Mesodermal cell (in vitro differentiated cells): ENCODE data around the gene TMEM19.

Experiments used
- H3K27ac ChIP-seq: 2 replicates; pipeline ENCODE4 v1.7.0; 2013; ENCODE audit warnings: mild to moderate bottlenecking, low read depth, low read length, moderate library complexity; ENCODE audit not compliant: severe bottlenecking
- H3K36me3 ChIP-seq: 2 replicates; pipeline ENCODE4 v1.7.1; 2013; ENCODE audit warnings: mild to moderate bottlenecking, low read length, moderate library complexity; ENCODE audit not compliant: control insufficient read depth, insufficient read depth
- H3K4me1 ChIP-seq: one replicate; pipeline ENCODE4 v1.7.1; 2013; ENCODE audit warnings: mild to moderate bottlenecking, low read length; ENCODE audit not compliant: insufficient read depth, control insufficient read depth, poor library complexity, severe bottlenecking
- H3K4me3 ChIP-seq: 2 replicates; pipeline ENCODE4 v1.7.0; 2013; ENCODE audit warnings: low read length, control low read depth, mild to moderate bottlenecking; ENCODE audit not compliant: insufficient read depth, poor library complexity, severe bottlenecking; ENCODE audit errors: extremely low read depth
- H3K9me3 ChIP-seq: 2 replicates; pipeline ENCODE4 v1.7.1; 2013; ENCODE audit warnings: mild to moderate bottlenecking, low read length, moderate library complexity; ENCODE audit not compliant: control insufficient read depth
- WGBS, 2 experiments: methylation state at CpG; one replicate each; pipeline ENCODE4 v1.1.5; 2013; ENCODE audit warnings: missing lambda C conversion rate in 2 of 2; ENCODE audit not compliant: insufficient coverage in 2 of 2; 5-methylcytosine and 5-hydroxymethylcytosine counted together

Gene TMEM19

DNA sequence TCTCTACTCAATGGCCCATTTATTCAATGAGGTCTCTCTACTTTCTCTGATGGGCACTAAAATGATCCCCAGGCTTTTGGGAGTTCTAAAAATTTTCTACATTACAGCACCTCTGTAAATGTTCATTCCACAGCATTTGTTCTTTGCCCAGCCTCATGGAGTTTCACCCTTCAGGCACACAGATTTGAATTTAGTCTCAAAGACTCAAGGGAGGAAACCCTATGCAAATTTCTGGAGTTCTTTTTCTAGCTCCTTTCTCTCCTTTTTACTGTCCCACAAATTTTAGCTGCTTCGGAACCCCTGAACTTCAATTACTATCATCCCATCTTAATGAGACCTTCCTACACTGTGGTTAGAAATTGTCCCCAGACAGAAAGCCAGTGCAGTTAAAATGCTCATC lies 51.3 kb downstream of the TMEM19 start:
- 89 to 93% methylated on average over 1 of the region's 1 CpG for WGBS, 2 experiments
- Histone ChIP-seq H3K9me3 (no peaks in the 10 kb centered on the region), H3K36me3 (no peaks in the 10 kb centered on the region), H3K4me1 (no peaks in the 10 kb centered on the region), H3K4me3 (no peak overlapping the region), H3K27ac (no peak overlapping the region)

DNA sequence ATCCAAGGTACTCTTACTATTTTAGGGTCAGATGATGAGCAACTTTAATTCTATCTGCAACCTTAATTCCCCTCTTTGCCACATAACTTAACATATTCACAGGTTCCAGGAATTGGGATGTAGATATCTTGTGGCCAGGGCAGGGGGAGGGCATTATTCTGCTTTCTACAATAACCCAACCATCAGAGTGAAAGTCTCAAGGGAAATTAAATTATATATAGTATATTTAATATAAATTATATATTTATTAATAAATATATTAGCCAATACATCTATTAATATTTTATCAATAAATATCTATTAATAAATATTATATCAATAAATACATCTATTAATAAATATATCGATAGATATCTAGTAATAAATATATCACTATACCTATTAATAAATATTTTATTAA lies 57.1 kb downstream of the TMEM19 start:
- WGBS, 2 experiments, result no CpG with 5 or more reads among the region's 1 CpG
- Histone ChIP-seq H3K4me3 (no peak overlapping the region), H3K27ac (no peak overlapping the region), H3K36me3 (no peaks in the 10 kb centered on the region), H3K9me3 (no peaks in the 10 kb centered on the region), H3K4me1 (no peaks in the 10 kb centered on the region)

DNA sequence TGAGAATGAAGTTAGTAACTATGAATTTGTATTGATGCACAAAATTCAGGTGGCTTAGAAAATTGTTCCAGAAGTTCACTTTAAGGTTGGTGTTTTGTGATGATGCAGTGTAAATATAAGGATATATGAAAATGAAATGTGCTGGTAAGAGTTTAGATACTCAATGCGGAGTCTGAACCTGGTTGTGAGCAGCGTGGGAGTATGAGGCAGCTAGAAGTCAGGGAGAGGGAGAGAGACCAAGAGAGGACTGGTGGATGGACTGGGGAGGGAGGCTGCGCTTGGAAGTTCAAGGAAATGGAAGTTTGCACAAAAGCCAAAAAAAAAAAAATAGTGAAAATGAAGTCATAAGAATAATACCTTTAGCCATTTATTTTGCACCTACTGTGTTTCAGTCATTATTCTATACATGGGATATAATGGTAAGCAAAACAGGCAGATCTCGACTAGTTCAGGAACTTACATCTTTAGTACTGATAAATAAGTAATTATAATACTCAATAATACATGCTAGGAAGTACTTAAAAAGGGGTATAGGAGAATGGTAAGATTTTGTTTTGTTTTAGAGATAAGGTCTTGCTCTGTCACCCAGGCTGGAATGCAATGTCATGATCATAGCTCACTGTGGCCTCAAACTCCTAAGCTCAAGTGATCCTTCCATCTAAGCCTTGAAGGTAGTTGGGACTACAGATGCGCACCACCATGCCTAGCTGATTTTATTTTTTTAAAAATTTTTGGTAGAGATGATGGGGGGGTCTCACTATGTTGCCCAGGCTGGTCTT lies 58.8 kb downstream of the TMEM19 start:
- Histone ChIP-seq H3K4me3 (no peak overlapping the region), H3K4me1 (no peaks in the 10 kb centered on the region), H3K9me3 (no peaks in the 10 kb centered on the region), H3K27ac (no peak overlapping the region), H3K36me3 (no peaks in the 10 kb centered on the region)
- WGBS, 2 experiments, result 83 to 90% methylated on average over 2 to 3 of the region's 5 CpGs

DNA sequence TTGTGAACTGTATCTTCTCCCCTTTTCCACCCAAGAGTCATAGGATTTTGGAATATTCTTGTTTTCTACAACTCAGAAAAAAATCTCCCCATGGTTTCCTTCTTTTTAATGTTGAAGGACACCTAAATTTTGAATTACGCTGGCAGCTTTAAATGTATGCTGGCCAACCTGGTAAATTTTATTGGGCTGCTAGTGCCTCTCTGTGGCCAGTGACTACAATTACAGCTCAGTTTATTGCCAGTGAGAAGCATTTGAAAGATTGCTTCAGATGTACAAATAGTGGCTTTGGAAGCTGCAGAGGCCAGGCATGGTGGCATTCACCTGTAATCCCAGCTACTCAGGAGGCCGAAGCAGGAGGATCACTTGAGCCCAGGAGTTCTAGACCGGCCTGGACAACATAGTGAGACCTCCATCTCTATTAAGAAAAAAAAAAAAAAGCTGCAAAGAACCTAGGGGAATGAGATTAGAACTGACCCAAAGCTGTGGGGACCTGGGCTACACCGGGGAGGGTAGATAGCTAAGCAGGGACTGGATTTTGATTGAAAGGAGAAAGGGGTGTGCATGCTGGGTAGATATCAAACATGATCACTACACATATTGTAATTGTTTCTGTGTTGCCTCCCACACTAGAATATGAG lies 61.2 kb downstream of the TMEM19 start:
- no peak overlapping the region for H3K27ac ChIP-seq
- no peaks in the 10 kb centered on the region for H3K36me3 ChIP-seq
- H3K4me1 ChIP-seq, result no peaks in the 10 kb centered on the region
- no peaks in the 10 kb centered on the region for H3K9me3 ChIP-seq
- WGBS, 2 experiments, result 100% methylated on average over 1 of the region's 4 CpGs
- no peak overlapping the region for H3K4me3 ChIP-seq

DNA sequence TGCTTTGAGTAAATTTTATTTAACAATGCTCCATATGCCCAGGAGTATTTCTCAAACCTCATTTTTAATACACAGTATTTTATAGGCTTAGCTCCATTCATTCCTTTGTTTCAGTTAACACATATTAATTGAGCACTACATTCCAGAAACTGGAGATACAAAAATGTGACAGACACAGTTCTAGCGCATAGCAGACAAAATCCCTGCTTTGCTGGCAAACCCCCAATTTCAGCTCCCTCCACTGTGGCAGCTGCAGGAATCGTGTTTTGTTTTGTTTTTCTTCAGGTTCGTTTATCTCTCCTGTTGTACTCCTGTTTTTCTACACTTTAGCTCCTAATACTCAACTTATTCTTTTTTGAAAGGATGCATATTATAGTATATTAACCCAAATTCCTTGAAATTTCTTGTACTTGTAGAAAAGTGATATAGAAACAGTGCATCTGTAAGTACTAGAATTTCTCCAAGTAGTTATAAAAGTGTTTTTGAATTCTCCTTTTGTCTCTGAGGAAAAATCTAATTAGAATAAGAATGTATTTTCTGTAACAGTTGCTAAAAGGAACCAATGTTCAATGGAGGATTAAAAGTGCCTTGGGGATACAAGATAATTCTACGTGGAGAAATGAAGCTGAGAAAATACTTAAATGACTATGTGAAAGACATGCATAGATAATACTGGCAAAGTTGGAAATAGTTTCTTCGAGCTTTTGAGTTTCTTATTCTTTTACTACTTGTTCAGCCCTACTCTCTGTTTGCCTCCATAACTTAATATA lies 62.4 kb downstream of the TMEM19 start:
- H3K27ac ChIP-seq, result no peak overlapping the region
- no peaks in the 10 kb centered on the region for H3K9me3 ChIP-seq
- H3K36me3 ChIP-seq, result no peaks in the 10 kb centered on the region
- H3K4me1 ChIP-seq, result no peaks in the 10 kb centered on the region
- WGBS, 2 experiments, result 90 to 96% methylated on average over 2 to 3 of the region's 5 CpGs
- no peak overlapping the region for H3K4me3 ChIP-seq

DNA sequence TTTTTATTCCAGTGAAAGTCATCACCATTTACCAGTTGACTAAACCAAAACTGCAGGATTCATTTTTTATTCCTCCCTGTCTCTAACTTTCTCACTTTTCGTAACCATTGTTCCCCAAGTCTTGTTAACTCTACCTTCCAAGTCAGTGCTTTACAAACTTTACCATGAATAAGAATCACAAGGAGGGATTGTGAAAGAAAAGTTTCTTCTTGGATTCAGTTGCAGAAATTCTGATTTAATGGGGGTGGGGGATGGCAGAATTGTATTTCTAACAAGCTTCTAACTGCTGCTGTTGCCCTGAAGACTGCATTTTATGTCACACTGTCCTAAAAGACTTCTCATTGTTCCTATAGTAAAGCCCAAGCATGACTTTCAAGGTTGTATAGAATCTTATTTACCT lies 63.8 kb downstream of the TMEM19 start:
- no peaks in the 10 kb centered on the region for H3K9me3 ChIP-seq
- H3K4me1 ChIP-seq, result no peaks in the 10 kb centered on the region
- H3K4me3 ChIP-seq, result no peak overlapping the region
- WGBS, 2 experiments, result no CpG with 5 or more reads among the region's 1 CpG
- no peak overlapping the region for H3K27ac ChIP-seq
- no peaks in the 10 kb centered on the region for H3K36me3 ChIP-seq

DNA sequence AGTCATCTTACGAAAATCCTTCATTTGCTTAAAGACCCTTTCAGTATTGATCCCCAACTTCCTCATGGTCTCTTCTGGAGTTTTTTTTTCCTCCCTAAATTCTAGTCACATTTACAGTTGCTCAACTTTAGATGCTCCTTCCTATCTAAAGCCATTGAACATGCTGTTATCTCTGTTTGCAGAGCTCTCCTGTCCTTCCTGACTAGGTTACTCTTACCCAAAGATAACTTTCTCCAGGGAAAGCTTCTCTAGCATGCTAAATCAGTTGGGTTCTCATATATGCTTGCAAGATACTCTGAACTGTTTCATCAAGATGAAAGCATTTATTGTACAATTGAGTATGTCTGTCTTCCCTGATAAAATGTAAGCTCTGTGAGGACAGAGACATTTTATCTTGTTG lies 67.0 kb downstream of the TMEM19 start:
- H3K27ac ChIP-seq, result no peak overlapping the region
- 85 to 100% methylated on average over 1 of the region's 1 CpG for WGBS, 2 experiments
- no peak overlapping the region for H3K4me3 ChIP-seq

More for the DNA sequence above, 67.0 kb downstream of the TMEM19 start:
- H3K36me3 ChIP-seq, result peaks cover 12% of the 10 kb centered on the region
- H3K4me1 ChIP-seq, result no peaks in the 10 kb centered on the region
- no peaks in the 10 kb centered on the region for H3K9me3 ChIP-seq
